ENCODE data around the gene ZBTB17. TPM values are rescaled to one million over a fixed set of nuclear protein-coding genes. Genes with fewer than 3 reads are reported as not detected.
"Not testable (repeated sequence)": the region's sequence is repeated elsewhere in the genome, so short reads cannot be mapped to it uniquely, and the experiment has no call there.

Gene ZBTB17
- total RNA-seq, 1 donor from 2014 or later, result 38.8 TPM

- no peak for DNase-seq
Observed at GRCh38 chr1:16011936-16012589, 36.2 kb upstream of the ZBTB17 start.

GRCh38 chr1:16010837-16011236, 34.9 kb upstream of the ZBTB17 start:
- DNase-seq, result no peak

DNA sequence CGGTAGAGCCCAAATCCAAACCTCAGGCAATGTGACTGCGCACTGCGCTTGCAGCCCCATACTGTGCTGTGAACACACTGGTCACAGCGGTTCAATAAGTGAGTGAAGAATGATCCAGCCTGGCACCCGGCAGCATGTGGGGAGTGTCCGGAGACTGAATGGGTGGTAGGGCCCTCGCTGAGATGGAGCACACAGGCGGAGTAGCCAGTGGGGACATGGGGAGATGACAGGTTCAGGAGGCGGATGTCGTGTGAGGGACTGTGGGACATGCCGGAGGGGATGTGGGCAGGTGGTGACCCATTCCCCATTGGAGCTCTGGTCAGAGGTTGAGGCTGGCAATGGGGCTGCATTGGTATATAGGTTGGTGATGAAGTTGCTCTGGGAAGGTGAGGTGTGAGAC, 33.8 kb upstream of the ZBTB17 start:
- no peak for DNase-seq

- DNase-seq, result peak; percentile 21
Observed at GRCh38 chr1:16009030-16009460, 33.1 kb upstream of the ZBTB17 start.

DNA sequence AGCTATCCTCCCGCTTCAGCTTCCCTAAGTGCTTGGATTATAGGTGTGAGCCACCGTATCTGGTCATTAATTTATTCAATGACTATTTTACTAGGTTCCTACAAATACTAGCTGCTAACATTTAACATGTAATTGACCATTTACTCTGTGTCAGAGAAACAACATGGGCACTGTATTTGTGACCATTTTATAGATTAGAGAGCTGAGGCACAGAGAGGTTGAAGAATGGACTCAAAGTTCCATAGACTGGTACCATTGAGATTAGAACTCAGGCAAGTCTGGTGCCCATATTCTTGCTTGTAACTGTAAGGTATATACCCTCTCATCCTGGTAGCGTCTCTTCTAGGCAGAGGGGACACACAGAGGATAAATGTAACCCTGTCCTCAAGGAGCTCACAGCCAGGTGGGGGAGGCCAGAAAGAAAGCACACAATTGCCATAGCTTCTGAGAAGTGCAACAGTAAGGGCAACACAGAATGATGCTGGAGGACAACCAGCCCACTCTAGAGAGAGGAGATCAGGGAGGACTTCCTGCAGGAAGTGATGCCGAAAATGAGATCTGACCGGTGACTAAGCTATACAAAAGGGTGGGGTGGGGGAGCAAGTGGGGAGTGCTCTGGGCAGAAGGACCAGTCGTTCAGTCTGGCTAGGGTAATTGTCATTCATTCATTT, 31.9 kb upstream of the ZBTB17 start:
- DNase-seq, result no peak

GRCh38 chr1:16006552-16007485, 30.9 kb upstream of the ZBTB17 start:
- no peak for DNase-seq

- no peak for DNase-seq
Observed at GRCh38 chr1:16006010-16006409, 30.1 kb upstream of the ZBTB17 start.

DNA sequence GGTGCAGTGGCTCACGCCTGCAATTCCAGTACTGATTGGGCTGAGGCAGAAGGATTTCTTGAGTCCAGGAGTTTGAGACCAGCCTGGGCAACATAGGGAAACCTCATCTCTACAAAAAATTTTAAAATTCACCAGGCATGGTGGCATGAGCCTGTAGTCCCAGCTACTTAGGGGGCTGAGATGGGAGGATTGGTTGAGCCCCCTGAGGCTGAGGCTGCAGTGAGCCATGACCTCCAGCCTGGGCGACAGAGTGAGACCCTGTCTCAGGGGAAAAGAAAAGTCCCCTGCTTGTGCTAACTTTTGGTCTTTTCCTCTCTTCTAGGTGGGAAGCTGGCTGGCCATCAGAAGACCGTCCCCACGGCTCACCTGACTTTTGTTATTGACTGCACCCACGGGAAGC, 29.7 kb upstream of the ZBTB17 start:
- DNase-seq, result no peak

GRCh38 chr1:16001274-16001673, 25.4 kb upstream of the ZBTB17 start:
- not testable (repeated sequence) for DNase-seq

DNA sequence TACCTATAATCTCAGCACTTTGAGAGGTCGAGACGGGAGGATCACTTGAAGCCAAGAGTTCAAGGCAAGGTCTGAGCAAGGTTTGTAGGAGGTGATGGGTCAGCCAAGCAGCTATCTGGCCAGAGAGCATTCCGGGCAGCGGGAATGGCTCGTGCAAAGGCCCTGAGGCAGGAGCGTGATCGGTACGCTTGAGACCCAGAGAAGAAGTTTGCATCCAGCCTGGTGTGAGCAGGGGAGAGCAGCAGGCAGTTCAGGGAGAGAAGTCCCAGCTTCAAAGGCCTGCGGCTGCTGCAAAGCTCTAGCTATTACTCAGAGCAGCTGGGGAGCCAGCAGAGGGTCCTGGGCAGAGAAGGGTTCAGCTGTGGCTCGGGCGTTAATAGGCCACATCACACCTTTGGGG, 23.0 kb upstream of the ZBTB17 start:
- no peak for DNase-seq

DNA sequence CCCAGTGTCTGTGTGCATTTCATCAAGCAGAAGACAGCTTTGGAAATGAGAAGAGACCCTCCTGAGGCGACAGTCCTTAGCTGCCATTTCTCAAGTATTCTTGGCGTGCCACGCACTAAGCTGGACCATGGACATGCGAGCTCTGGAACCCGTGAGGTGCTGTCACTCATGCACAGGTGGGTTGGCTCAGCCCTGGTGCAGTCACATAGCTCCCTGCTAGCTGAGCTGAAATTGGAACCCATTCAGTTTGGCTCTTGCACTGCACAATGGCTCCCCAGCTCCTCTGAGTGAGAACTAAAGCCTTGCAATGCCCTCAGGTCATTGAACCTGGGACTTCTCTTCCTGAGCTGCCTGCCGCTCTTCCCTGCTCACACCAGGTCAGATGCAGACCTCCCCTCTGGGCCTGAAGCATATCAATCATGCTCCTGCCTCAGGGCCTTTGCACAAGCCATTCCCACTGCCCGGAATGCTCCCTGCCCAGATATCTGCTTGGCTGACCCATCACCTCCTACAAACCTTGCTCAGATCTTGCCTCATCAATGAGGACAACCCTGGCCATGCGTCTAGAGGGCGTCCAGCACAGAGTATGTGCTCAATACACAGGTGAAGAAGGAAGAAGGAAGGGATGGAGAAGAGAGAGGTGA, 21.9 kb upstream of the ZBTB17 start:
- no peak for DNase-seq

DNA sequence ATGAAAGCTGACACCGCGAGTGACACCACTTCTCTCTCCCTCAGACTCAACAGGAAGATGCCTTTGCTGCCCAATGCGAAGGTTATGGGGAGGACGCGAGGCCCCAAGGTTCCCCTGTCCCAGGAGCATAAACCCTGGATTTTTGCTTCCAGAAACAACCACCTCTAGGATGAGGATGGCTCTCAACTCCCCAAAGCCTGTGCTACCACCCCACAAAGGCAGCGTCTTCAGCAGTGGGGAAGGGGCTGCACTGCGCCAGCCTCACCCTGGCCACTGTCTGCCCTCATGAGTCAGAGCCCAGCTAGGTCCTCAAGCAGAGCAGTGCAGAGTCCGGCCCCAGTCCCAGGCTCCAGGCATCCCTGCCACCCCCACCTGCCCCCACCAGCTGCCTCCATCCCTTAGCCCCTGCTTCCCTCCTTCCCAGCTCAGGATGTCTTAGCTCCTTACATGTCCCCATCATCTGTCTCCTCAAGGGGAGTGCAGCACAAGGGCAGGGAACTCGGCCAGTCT, 21.2 kb upstream of the ZBTB17 start:
- DNase-seq, result no peak

- DNase-seq, result no peak
Observed at GRCh38 chr1:15994590-15995351, 18.9 kb upstream of the ZBTB17 start.

- DNase-seq, result no peak
Observed at GRCh38 chr1:15994081-15994480, 18.2 kb upstream of the ZBTB17 start.

- DNase-seq, result no peak
Observed at GRCh38 chr1:15993666-15994065, 17.8 kb upstream of the ZBTB17 start.

GRCh38 chr1:15992582-15993500, 16.9 kb upstream of the ZBTB17 start:
- DNase-seq, result no peak

DNA sequence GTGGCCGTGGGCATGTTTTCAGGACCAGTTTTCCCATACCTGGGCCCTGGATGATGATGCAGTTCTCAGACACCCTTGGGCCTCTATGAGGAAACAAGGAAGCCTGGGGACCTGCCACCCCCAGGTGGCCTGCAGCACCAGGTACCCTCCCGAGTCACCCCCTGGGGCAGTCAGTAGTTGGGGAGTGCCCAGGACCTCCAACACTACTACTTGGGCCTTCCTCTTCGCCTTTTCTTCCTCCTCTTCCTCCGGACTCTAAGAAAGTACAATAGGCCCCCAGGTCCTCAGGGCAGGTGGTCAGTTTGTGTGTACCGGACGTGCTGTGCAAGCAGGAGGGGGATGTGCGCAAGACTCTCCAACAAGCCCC, 16.3 kb upstream of the ZBTB17 start:
- no peak for DNase-seq

GRCh38 chr1:15991427-15992186, 15.7 kb upstream of the ZBTB17 start:
- DNase-seq, result no peak

- no peak for DNase-seq
Observed at GRCh38 chr1:15989776-15990175, 13.9 kb upstream of the ZBTB17 start.
